ENCODE measurements around the gene PRDM12. TPM values are rescaled to one million over a fixed set of nuclear protein-coding genes. Genes with fewer than 3 reads are reported as not detected.

Gene PRDM12
- total and polyA plus RNA-seq, 2 of the 8 experiments (the other 6 are each of a cell fraction or from before 2014, with no cell fraction given), result 0.14 to 0.22 TPM

DNA sequence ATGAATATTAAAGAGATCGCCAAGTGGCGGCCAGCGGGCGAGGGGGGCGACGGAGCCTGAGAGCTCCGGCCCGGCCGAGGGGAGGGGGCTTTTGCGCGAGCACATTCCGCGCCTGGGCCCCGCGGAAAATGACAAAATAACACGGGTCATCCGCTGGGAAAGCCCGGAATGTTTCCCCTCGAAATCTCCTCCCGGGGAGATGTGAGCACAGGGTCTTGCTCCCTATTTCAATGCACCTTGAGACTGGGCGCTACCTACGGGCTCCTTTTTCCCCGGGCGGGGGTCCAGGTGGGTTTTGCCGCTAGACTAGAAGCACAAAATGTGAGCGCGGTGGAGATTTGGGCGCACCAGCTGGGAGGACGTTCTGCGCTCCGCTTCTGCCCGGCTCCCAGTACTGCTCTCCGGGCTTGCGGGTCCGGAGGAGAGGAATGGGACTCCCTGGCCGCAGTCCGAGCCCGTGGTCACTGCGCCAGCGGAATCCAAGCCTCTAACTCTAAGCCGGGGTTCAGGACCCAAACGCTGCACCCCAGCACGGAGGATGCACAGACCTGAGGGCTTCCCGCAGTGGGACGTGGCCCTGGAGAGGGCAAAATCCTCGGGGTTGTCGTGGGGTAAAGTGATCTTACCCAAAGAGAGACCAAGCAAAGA is 2.8 kb upstream of the PRDM12 start:
- POLR2A ChIA-PET (ENCODE audit: partially characterized antibody), result no interaction called here
- Histone ChIP-seq H3K18ac (ENCODE audit: extremely low read depth, low read length) (peak overlapping the region; percentile 42), H3K4me3 (ENCODE audit: extremely low read depth in 1 of 4, insufficient read depth in 2 of 4, low read depth in 3 of 4, low read length in 4 of 4) (peak overlapping the region; percentile 14 to 62 (median 27); a peak in 6 of 8 replicates), H4K8ac (ENCODE audit: extremely low read depth, insufficient read depth, low read length) (peak overlapping the region; percentile 72), H3K27ac (ENCODE audit: low read depth, low read length) (no peak overlapping the region), H3K79me2 (ENCODE audit: control insufficient read depth in 1 of 2, insufficient read depth in 2 of 2, low read length in 2 of 2) (no peaks in the 10 kb centered on the region), H3K23me2 (ENCODE audit: low read depth, low read length) (peaks cover 12% of the 10 kb centered on the region; the same call in 1 of the 2 replicates), H2BK12ac (ENCODE audit: low read depth, low read length) (peak overlapping the region; percentile 90; the same call in 1 of the 2 replicates), H3K27me3 (replicated peaks in 1 of 4; ENCODE audit: control insufficient read depth in 3 of 4, extremely low read depth in 1 of 4, insufficient read depth in 3 of 4, low read length in 3 of 4) (peaks cover 87 to 100% (median 96%) of the 10 kb centered on the region in 4 experiments), H2BK120ac (replicated peaks; ENCODE audit: low read depth, low read length) (no peak overlapping the region), H4K91ac (replicated peaks; ENCODE audit: insufficient read length, low read length) (no peak overlapping the region), H3K9me3 (ENCODE audit: insufficient read depth in 2 of 2, low read depth in 1 of 2, low read length in 1 of 2) (peaks cover 6 to 8% of the 10 kb centered on the region in 2 experiments; a peak in 3 of 4 replicates), H2BK15ac (ENCODE audit: low read length) (peak overlapping the region; percentile 40; the same call in 1 of the 2 replicates), H4K5ac (ENCODE audit: insufficient read length, low read depth, low read length) (no peak overlapping the region), H3K79me1 (ENCODE audit: low read depth, low read length) (no peaks in the 10 kb centered on the region), H2AK5ac (ENCODE audit: low read depth, low read length) (no peak overlapping the region), H2BK5ac (ENCODE audit: low read depth, low read length) (no peak overlapping the region), H3K36me3 (ENCODE audit: control insufficient read depth in 2 of 4, insufficient read depth in 4 of 4, low read length in 3 of 4) (peaks cover 0 to 6% (median 0%) of the 10 kb centered on the region in 4 experiments; a peak in 1 of 8 replicates), H3K4ac (replicated peaks; ENCODE audit: insufficient read length, low read depth, low read length) (no peak overlapping the region), H4K20me1 (replicated peaks in 1 of 2; ENCODE audit: control insufficient read depth in 1 of 2, insufficient read depth in 2 of 2, low read length in 2 of 2) (peaks cover 7 to 18% of the 10 kb centered on the region in 2 experiments), H3K14ac (ENCODE audit: insufficient read length) (no peak overlapping the region), H2BK20ac (ENCODE audit: low read length) (no peak overlapping the region), H3K23ac (ENCODE audit: insufficient read length) (no peak overlapping the region), H3K4me1 (replicated peaks in 1 of 4; ENCODE audit: control insufficient read depth in 3 of 4, insufficient read depth in 4 of 4, low read length in 3 of 4) (peaks cover 4 to 40% (median 24%) of the 10 kb centered on the region in 4 experiments), H2AFZ (ENCODE audit: low read length) (no peak overlapping the region), H3K9ac (replicated peaks in 1 of 4; ENCODE audit: extremely low read depth in 1 of 4, low read depth in 3 of 4, low read length in 3 of 4) (no peak overlapping the region), H3K56ac (replicated peaks; ENCODE audit: insufficient read length, low read depth, low read length) (no peak overlapping the region), H3K4me2 (ENCODE audit: insufficient read depth in 1 of 2, low read depth in 2 of 2, low read length in 2 of 2) (peak overlapping the region; percentile 62 to 74)
- CTCF ChIA-PET (ENCODE audit: partially characterized antibody), result interaction anchor here (1.1 to 2.7 kb wide), 5 partner anchors 21 to 208 kb away, joined by 3 to 13 read pairs (median 8); no protein-coding TSS in a partner anchor
- peak in 1 of 2 experiments; percentile 79 for DNase-seq (ENCODE audit: low read depth in 1 of 2, low spot score in 2 of 2)
- no peak for FAIRE-seq
- WGBS, 2 experiments (ENCODE audit: extremely low coverage in 1 of 2, insufficient coverage in 1 of 2, insufficient read length in 1 of 2, insufficient replicate concordance in 2 of 2, low coverage in 1 of 2, low lambda C conversion rate in 2 of 2, missing lambda C conversion rate in 1 of 2), result 5% methylated on average over 47 of the region's 47 CpGs; no CpG with 5 or more reads in 1 of the 2 experiments
- TF ChIP-seq TAF1 (IDR thresholded peaks at IDR 0.05; ENCODE audit: low read depth, low read length) (no peak), ZNF274 (IDR thresholded peaks at IDR 0.05; ENCODE audit: borderline replicate concordance, extremely low read depth, low read length) (no peak), EZH2 (IDR thresholded peaks at IDR 0.05; ENCODE audit: low read depth, low read length, severe bottlenecking) (no peak), RFX5 (IDR thresholded peaks at IDR 0.05; ENCODE audit: borderline replicate concordance, low read depth, low read length) (no peak), YY1 (IDR thresholded peaks at IDR 0.05; ENCODE audit: low read depth, low read length) (no peak), CHD1 (IDR thresholded peaks at IDR 0.05; ENCODE audit: low read depth, low read length) (no peak), RNF2 (IDR thresholded peaks at IDR 0.05; ENCODE audit: borderline replicate concordance, low read depth, low read length, missing control alignments, poor library complexity, severe bottlenecking) (peak; percentile 58), MAFK (IDR thresholded peaks at IDR 0.05; ENCODE audit: low read depth, low read length) (no peak), NRF1 (IDR thresholded peaks at IDR 0.05; ENCODE audit: low read depth, low read length) (no peak), CHD2 (IDR thresholded peaks at IDR 0.05; ENCODE audit: low read length) (no peak), POLR2AphosphoS5 (IDR thresholded peaks at IDR 0.05; ENCODE audit: low read depth, low read length) (no peak), CEBPB (IDR thresholded peaks at IDR 0.05; ENCODE audit: low read depth, low read length) (no peak)
- TF ChIP-seq, protein P1, sequence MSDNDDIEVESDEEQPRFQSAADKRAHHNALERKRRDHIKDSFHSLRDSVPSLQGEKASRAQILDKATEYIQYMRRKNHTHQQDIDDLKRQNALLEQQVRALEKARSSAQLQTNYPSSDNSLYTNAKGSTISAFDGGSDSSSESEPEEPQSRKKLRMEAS (IDR thresholded peaks at IDR 0.05), result 0 out of 2 replicates have a peak, but pooled peaks have one; percentile 2
